A549 (cell line): ENCODE data around the gene SLC66A2. TPM values are rescaled to one million over a fixed set of nuclear protein-coding genes. Genes with fewer than 3 reads are reported as not detected.
"Not testable (repeated sequence)": the region's sequence is repeated elsewhere in the genome, so short reads cannot be mapped to it uniquely, and the experiment has no call there.

Experiments
- ATAC-seq, 2 experiments: fragments of 200-7000 bp in 1 of 2; fragments of >200 bp in 1 of 2; cut with Nextera tagmentation in 1 of 2; cut with Tn5 transposase in 1 of 2; 3 replicates each; pipeline versions ENCODE4 v1.8.0 to v1.9.1; 2018 to 2020; ENCODE audit warnings: mild to moderate bottlenecking in 1 of 2, moderate library complexity in 1 of 2
- CTCF ChIA-PET: fragments of 300-600 bp; sonication (Branson Sonifier 250); formaldehyde crosslinking; extraction: SDS; loops from one replicate; lab custom pipeline; 2021; ENCODE audit warnings: antibody characterized with exemption, inconsistent platforms; lab: Yijun Ruan, JAX
- POLR2A ChIA-PET: fragments of 350-600 bp; formaldehyde crosslinking; extraction: SDS; loops from one replicate; lab custom pipeline; 2021; ENCODE audit warnings: antibody characterized with exemption, inconsistent platforms; lab: Yijun Ruan, JAX
- DNase-seq, 2 experiments: peaks; one replicate each; pipeline versions ENCODE4 v3.0.0 to v3.0.0-alpha.2; 2011 to 2016; ENCODE audit warnings: low read depth in 1 of 2, low spot score in 1 of 2
- FAIRE-seq: peaks from 2 replicates; lab custom pipeline; 2011; peaks lifted over from hg19 to GRCh38; lab: Jason Lieb, UNC
- H3K27ac ChIP-seq, 2 experiments: fragments of >200 bp; sonication (Bioruptor Twin); formaldehyde crosslinking; 3 replicates each; pipeline ENCODE4 v1.5.1; 2016 to 2017
- H3K4me1 ChIP-seq: fragments of >200 bp; sonication (Bioruptor Twin); formaldehyde crosslinking; 3 replicates; pipeline ENCODE4 v1.6.1; 2016
- H3K4me2 ChIP-seq: fragments of >200 bp; sonication (Bioruptor Twin); formaldehyde crosslinking; 3 replicates; pipeline ENCODE4 v1.6.1; 2016
- H3K4me3 ChIP-seq: fragments of >200 bp; sonication (Bioruptor Twin); formaldehyde crosslinking; 3 replicates; pipeline ENCODE4 v1.5.1; 2016
- H3K9me3 ChIP-seq: fragments of >200 bp; sonication (Bioruptor Twin); formaldehyde crosslinking; 3 replicates; pipeline ENCODE4 v1.6.1; 2016
- CTCF ChIP-seq: fragments of >200 bp; sonication (Bioruptor Twin); formaldehyde crosslinking; IDR thresholded peaks from 3 replicates; pipeline ENCODE4 v1.5.1; 2016
- E2F6 ChIP-seq: IDR thresholded peaks from 2 replicates; pipeline ENCODE4 v1.6.1; 2012; ENCODE audit warnings: low read depth, borderline replicate concordance
- EHMT2 ChIP-seq: fragments of 200-600 bp; sonication (generic); IDR thresholded peaks from 2 replicates; pipeline ENCODE4 v1.6.1; 2016; ENCODE audit warnings: antibody characterized with exemption, low read depth, mild to moderate bottlenecking, moderate library complexity
- HES2 ChIP-seq: fragments of >200 bp; sonication (Bioruptor Twin); formaldehyde crosslinking; IDR thresholded peaks from 2 replicates; pipeline ENCODE4 v1.6.1; 2016
- HOXB13 ChIP-seq: fragments of 250-450 bp; sonication (Bioruptor Pico); IDR thresholded peaks from 2 replicates; pipeline ENCODE4 v1.5.0; 2020; ENCODE audit warnings: low read depth, mild to moderate bottlenecking, moderate library complexity
- JUN ChIP-seq, 2 experiments: fragments of >200 bp; sonication (Bioruptor Twin); formaldehyde crosslinking; IDR thresholded peaks; 2 replicates in 1 of 2; 3 replicates in 1 of 2; pipeline ENCODE4 v1.6.1; 2016 to 2017
- KDM1A ChIP-seq: fragments of 200-600 bp; sonication (generic); IDR thresholded peaks from 2 replicates; pipeline ENCODE4 v1.6.1; 2016; ENCODE audit warnings: low read depth, mild to moderate bottlenecking
- MAFK ChIP-seq: fragments of 450-650 bp; IDR thresholded peaks from 2 replicates; pipeline ENCODE4 v1.6.1; 2014; ENCODE audit not compliant: partially characterized antibody
- MAX ChIP-seq: IDR thresholded peaks from 2 replicates; pipeline ENCODE4 v1.6.1; 2012
- MYC ChIP-seq: IDR thresholded peaks from 2 replicates; pipeline ENCODE4 v1.6.1; 2012; ENCODE audit warnings: mild to moderate bottlenecking, inconsistent platforms, low read length, improper control_type of control experiment, borderline replicate concordance
- NPAS2 ChIP-seq: fragments of 250-450 bp; sonication (Bioruptor Pico); IDR thresholded peaks from 2 replicates; pipeline ENCODE4 v1.8.0; 2022; ENCODE audit warnings: mild to moderate bottlenecking, moderate library complexity, borderline replicate concordance
- NR3C1 ChIP-seq: fragments of >200 bp; sonication (Bioruptor Twin); formaldehyde crosslinking; IDR thresholded peaks from 3 replicates; pipeline ENCODE4 v1.6.1; 2017
- PHF8 ChIP-seq: fragments of 200-600 bp; sonication (generic); IDR thresholded peaks from 2 replicates; pipeline ENCODE4 v1.6.1; 2016; ENCODE audit warnings: low read depth, mild to moderate bottlenecking, antibody characterized with exemption, moderate library complexity, borderline replicate concordance
- POLR2A ChIP-seq: IDR thresholded peaks from 2 replicates; pipeline ENCODE4 v1.6.1; 2012; ENCODE audit warnings: mild to moderate bottlenecking, low read length
- RARB ChIP-seq: fragments of 250-450 bp; sonication (Bioruptor Pico); IDR thresholded peaks from 2 replicates; pipeline ENCODE4 v1.8.0; 2021; ENCODE audit warnings: mild to moderate bottlenecking, moderate library complexity
- RCOR1 ChIP-seq: fragments of 150-350 bp; IDR thresholded peaks from 2 replicates; pipeline ENCODE4 v1.6.1; 2014; ENCODE audit warnings: antibody characterized with exemption, low read length, low read depth
- RNF2 ChIP-seq: fragments of 200-600 bp; sonication (generic); IDR thresholded peaks from 2 replicates; pipeline ENCODE4 v1.6.1; 2016; ENCODE audit warnings: low read depth, mild to moderate bottlenecking, antibody characterized with exemption, moderate library complexity, borderline replicate concordance
- ZFP36 ChIP-seq: fragments of 450-650 bp; IDR thresholded peaks from 2 replicates; pipeline ENCODE4 v1.6.1; 2014; ENCODE audit warnings: borderline replicate concordance; ENCODE audit not compliant: partially characterized antibody
- ZNF302 ChIP-seq: fragments of 250-450 bp; sonication (Bioruptor Pico); IDR thresholded peaks from 2 replicates; pipeline ENCODE4 v1.9.0; 2021; ENCODE audit warnings: inconsistent platforms, mild to moderate bottlenecking, moderate library complexity
- ZSCAN20 ChIP-seq: fragments of 250-450 bp; sonication (Bioruptor Pico); IDR thresholded peaks from 2 replicates; pipeline ENCODE4 v1.8.0; 2022; ENCODE audit warnings: mild to moderate bottlenecking, moderate library complexity
- WGBS: methylation state at CpG from one replicate; pipeline ENCODE4 v1.1.6; 2017; ENCODE audit errors: missing lambda C conversion rate; 5-methylcytosine and 5-hydroxymethylcytosine counted together
- polyA minus RNA-seq: library from RNA; depleted of rRNA, polyadenylated mRNA; stranded (reverse); fragments of >200 nt; gene quantifications from 2 replicates; pipeline ENCODE4 v1.2.3, GENCODE V29; 2011; rRNA and poly(A)+ RNA removed
- polyA plus RNA-seq, 4 experiments: library from polyadenylated mRNA; depleted of rRNA in 3 of 4; stranded (reverse); fragments of >200 nt; fragmentation: RNase III in 1 of 4; extraction: RNeasy Plus Mini Kit Qiagen cat#74134 plus additional on column Dnase treatment in 1 of 4; gene quantifications; 2 replicates in 3 of 4; 3 replicates in 1 of 4; pipeline ENCODE4 v1.2.3, GENCODE V29; 2011 to 2017

SLC66A2 gene
- 4.5 and 4.8 TPM in 2 replicates for polyA plus RNA-seq (2011; rRNA removed)
- polyA plus RNA-seq (2012; cell fraction: cytosol; rRNA removed) = 11.5 and 16.0 TPM in 2 replicates
- polyA plus RNA-seq (2012; cell fraction: nucleus; rRNA removed) = 24.9 and 26.0 TPM in 2 replicates
- 9.5 to 11.5 TPM (median 10.1 TPM) in 3 replicates for polyA plus RNA-seq (2017; fragmentation: RNase III; extraction: RNeasy Plus Mini Kit Qiagen cat#74134 plus additional on column Dnase treatment)
- polyA minus RNA-seq = 5.3 and 9.2 TPM in 2 replicates

- ATAC-seq (peak; percentile 87 to 93), DNase-seq (peak; percentile 43 to 66), FAIRE-seq (no peak)
- TF ChIP-seq ZSCAN20 (CRISPR knock-in tag) = no peak
- no peak for TF ChIP-seq RCOR1
- TF ChIP-seq E2F6 = no peak
- no peak for TF ChIP-seq MAFK
- peak; percentile 37; the same call in 1 of the 2 replicates for TF ChIP-seq PHF8
- peak; percentile 23; the same call in 1 of the 2 replicates for TF ChIP-seq MAX
- no peak for TF ChIP-seq HES2
- TF ChIP-seq NR3C1 = no peak
- no peak for TF ChIP-seq RARB (CRISPR knock-in tag)
- TF ChIP-seq ZNF302 (CRISPR knock-in tag) = no peak
- TF ChIP-seq CTCF = no peak
- no peak for TF ChIP-seq NPAS2
- TF ChIP-seq POLR2A = peak; percentile 54
- TF ChIP-seq KDM1A = no peak
- no peak for TF ChIP-seq MYC
- TF ChIP-seq JUN (IDR thresholded peaks at IDR 0.05) = peak in 1 of 2 experiments; percentile 47; a peak in 2 of 5 replicates
- no peak for TF ChIP-seq EHMT2
- TF ChIP-seq RNF2 = 0 out of 2 replicates have a peak, but pooled peaks have one; percentile 34
- no peak for TF ChIP-seq ZFP36
- CTCF ChIA-PET = interaction anchor here (0.6 kb wide), 1 partner anchor 36 kb away, joined by 3 read pairs; no protein-coding TSS in a partner anchor
- peak within 1 kb of the TSS; percentile 87 for H3K4me3 ChIP-seq
- POLR2A ChIA-PET = interaction anchor here (1.0 kb wide), 1 partner anchor 12 kb away, joined by 3 read pairs; the partner anchor contains the start of gene HSBP1L1
- H3K9me3 ChIP-seq = no peaks in the 10 kb centered on the region
- WGBS = no CpG with 5 or more reads among the region's 126 CpGs
- peak within 1 kb of the TSS; percentile 85 for H3K4me2 ChIP-seq
- H3K27ac ChIP-seq = peak within 1 kb of the TSS; percentile 77 to 95
- no peaks in the 10 kb centered on the region; the same call in 2 of the 3 replicates for H3K4me1 ChIP-seq
These were observed at the start of gene SLC66A2 for GRCh38 chr18:79951545-79952455. TSS of gene SLC66A2 (minus strand) at chr18:79951653. CDS start at chr18:79950926, 727 bp downstream.

GRCh38 chr18:80000877-80001276 lies 49.4 kb upstream of the SLC66A2 start:
- Histone ChIP-seq H3K9me3 (peaks cover 2% of the 10 kb centered on the region; the same call in 1 of the 3 replicates), H3K4me2 (no peak overlapping the region)
- CTCF ChIA-PET = no interaction called here
- WGBS = 50% methylated on average over 1 of the region's 3 CpGs
- TF ChIP-seq HOXB13 (CRISPR knock-in tag) = no peak
- TF ChIP-seq NR3C1 = no peak
- TF ChIP-seq ZFP36 = peak; percentile 84
- no peak for TF ChIP-seq RARB (CRISPR knock-in tag)
- TF ChIP-seq, all 56 proteins: peak for 1
- POLR2A ChIA-PET = no interaction called here
- DNase-seq = no peak
- Histone ChIP-seq H3K27ac (no peak overlapping the region), H3K4me3 (no peak overlapping the region), H3K4me1 (no peaks in the 10 kb centered on the region)
- no peak for ATAC-seq
- FAIRE-seq = no peak

- H3K27ac ChIP-seq, H3K9me3 ChIP-seq, H3K4me2 ChIP-seq, CTCF ChIA-PET, DNase-seq, FAIRE-seq, H3K4me3 ChIP-seq, POLR2A ChIA-PET, H3K4me1 ChIP-seq, ATAC-seq: not testable (repeated sequence)
- WGBS = 13% methylated on average over 2 of the region's 2 CpGs
These were observed 48.2 kb upstream of the SLC66A2 start for GRCh38 chr18:79999701-80000100.
